HEK293T (cell line): ENCODE measurements around the gene IFNA8.

Source experiments
- CTBP1 ChIP-seq: fragments of 450-650 bp; IDR thresholded peaks from 2 replicates; pipeline ENCODE4 v1.6.1; 2016; ENCODE audit warnings: borderline replicate concordance
- ELF4 ChIP-seq: fragments of 450-650 bp; IDR thresholded peaks from 2 replicates; pipeline ENCODE4 v1.6.1; 2017; ENCODE audit warnings: antibody characterized with exemption
- FOXK2 ChIP-seq: fragments of 450-650 bp; IDR thresholded peaks from 2 replicates; pipeline ENCODE4 v1.6.1; 2016; ENCODE audit warnings: mild to moderate bottlenecking
- LEF1 ChIP-seq: fragments of 450-650 bp; IDR thresholded peaks from 2 replicates; pipeline ENCODE4 v1.6.1; 2017; ENCODE audit warnings: mild to moderate bottlenecking, borderline replicate concordance
- NFRKB ChIP-seq: fragments of 450-650 bp; IDR thresholded peaks from 2 replicates; pipeline ENCODE4 v1.6.1; 2016; ENCODE audit warnings: mild to moderate bottlenecking, moderate library complexity
- SUZ12 ChIP-seq: fragments of 450-650 bp; IDR thresholded peaks from 2 replicates; pipeline ENCODE4 v1.6.1; 2016; ENCODE audit warnings: mild to moderate bottlenecking

DNA sequence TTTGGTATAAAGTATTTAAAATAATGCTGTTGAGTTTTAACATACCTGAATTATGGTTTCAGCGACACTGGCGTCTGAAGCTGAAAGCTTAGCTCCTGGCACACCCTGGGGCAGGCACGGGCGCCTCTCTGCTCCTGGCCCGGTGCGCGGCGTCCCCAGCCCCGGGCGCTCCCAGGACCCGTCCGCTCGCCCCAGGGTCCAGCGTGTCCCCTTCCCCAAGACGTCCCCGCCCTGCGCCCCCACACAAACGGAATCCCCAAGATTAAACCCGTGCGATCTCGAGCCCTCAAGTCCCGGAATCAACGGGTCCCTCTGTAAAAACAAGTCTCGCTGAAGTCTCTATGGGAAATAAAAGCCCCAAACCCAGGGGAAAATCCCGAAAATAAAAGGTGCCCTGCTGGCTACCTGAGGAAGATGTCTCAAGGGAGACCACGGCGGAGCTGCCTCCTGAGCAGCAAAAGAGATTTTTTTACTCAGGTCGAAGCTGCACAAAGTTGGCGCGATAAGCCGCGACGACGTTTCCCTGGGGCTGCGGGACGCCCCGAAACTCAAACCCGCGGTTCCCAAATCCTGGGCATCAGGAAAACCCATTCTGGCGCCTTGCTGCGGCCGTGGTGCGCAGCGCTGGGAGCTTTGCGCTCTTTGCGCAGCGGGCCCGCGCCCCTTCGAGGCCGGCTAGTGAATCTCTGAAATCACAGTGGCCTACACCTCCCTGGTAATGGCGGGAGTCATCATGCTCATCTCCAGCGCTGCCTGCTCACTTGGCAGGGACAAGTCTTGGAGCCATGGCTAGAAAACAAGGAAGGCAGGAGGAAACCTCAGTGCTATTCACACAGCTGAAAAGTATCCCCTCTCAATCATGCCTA is 6.3 kb upstream of the IFNA8 start:
- TF ChIP-seq CTBP1 = no peak
- no peak for TF ChIP-seq LEF1
- no peak for TF ChIP-seq NFRKB
- TF ChIP-seq SUZ12 = no peak
- no peak for TF ChIP-seq ELF4
- no peak for TF ChIP-seq FOXK2
